Osteoblast (primary cell): ENCODE measurements around the gene NCK2. TPM values are rescaled to one million over a fixed set of nuclear protein-coding genes. Genes with fewer than 3 reads are reported as not detected.

Experiments
- DNase-seq: peaks from one replicate; pipeline ENCODE4 v3.0.0; 2011; ENCODE audit warnings: low spot score, mixed read lengths; ENCODE audit not compliant: insufficient read length; ENCODE audit errors: missing footprints
- H2AFZ ChIP-seq: 2 replicates; pipeline ENCODE4 v1.6.0; 2011; ENCODE audit warnings: mild to moderate bottlenecking, low read length
- H3K27ac ChIP-seq: 2 replicates; pipeline ENCODE4 v1.5.1; 2011; ENCODE audit warnings: mild to moderate bottlenecking, low read depth, low read length, moderate library complexity
- H3K27me3 ChIP-seq: 2 replicates; pipeline ENCODE4 v1.6.0; 2012; ENCODE audit warnings: mild to moderate bottlenecking, control low read depth, inconsistent platforms, low read length, moderate library complexity; ENCODE audit not compliant: insufficient read depth
- H3K36me3 ChIP-seq: 2 replicates; pipeline ENCODE4 v1.5.1; 2011; ENCODE audit warnings: mild to moderate bottlenecking, low read length, control low read depth, moderate library complexity; ENCODE audit not compliant: insufficient read depth
- H3K4me1 ChIP-seq: 2 replicates; pipeline ENCODE4 v1.5.1; 2011; ENCODE audit warnings: mild to moderate bottlenecking, low read length, control low read depth, moderate library complexity; ENCODE audit not compliant: insufficient read depth
- H3K4me2 ChIP-seq: 2 replicates; pipeline ENCODE4 v1.6.0; 2011; ENCODE audit warnings: mild to moderate bottlenecking, low read length; ENCODE audit not compliant: insufficient read depth
- H3K4me3 ChIP-seq: fragments of 200-600 bp; sonication (generic); 3 replicates; pipeline ENCODE4 v1.5.1; 2012; ENCODE audit warnings: mild to moderate bottlenecking, low read length, inconsistent platforms; ENCODE audit not compliant: insufficient read depth
- H3K79me2 ChIP-seq: 2 replicates; pipeline ENCODE4 v1.6.0; 2012; ENCODE audit warnings: mild to moderate bottlenecking, low read length, control low read depth, inconsistent platforms; ENCODE audit not compliant: insufficient read depth
- H3K9me3 ChIP-seq: 2 replicates; pipeline ENCODE4 v1.5.1; 2011; ENCODE audit warnings: low read depth, low read length, control low read depth
- H4K20me1 ChIP-seq: 2 replicates; pipeline ENCODE4 v1.6.0; 2012; ENCODE audit warnings: mild to moderate bottlenecking, low read length, control low read depth; ENCODE audit not compliant: insufficient read depth
- total RNA-seq: library from RNA; depleted of rRNA; stranded (reverse); fragments of >200 nt; gene quantifications from 2 replicates; pipeline ENCODE4 v1.2.3, GENCODE V29; 2012
- TF ChIP-seq, protein P1 (sequence below): IDR thresholded peaks from 2 replicates; pipeline ENCODE4 v1.5.1; 2011; ENCODE audit warnings: mild to moderate bottlenecking, low read depth, low read length, moderate library complexity; ENCODE audit errors: extremely low read depth

The NCK2 gene
- total RNA-seq, 1 donor = 28.6 TPM

DNA sequence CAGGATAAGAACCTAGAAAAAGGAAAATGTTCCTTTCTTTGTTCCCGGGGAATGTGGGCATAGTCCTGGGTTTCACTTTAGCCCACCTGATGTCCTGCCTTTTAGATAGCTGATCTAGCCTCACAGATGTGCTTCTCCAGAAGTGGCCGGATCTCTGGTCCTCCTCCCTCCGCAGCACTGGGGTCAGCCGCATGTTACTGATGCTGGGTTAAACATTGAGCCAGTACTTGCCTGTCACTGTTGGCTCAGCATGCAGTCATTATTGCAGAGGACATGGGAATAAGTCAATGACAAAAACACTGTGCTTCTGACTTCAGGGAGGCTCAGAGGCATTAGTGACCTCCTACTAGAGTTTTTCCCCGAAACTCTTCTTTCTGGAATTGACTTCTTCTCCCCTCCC, 27.6 kb downstream of the NCK2 start:
- Histone ChIP-seq H3K79me2 (peaks cover 52% of the 10 kb centered on the region), H3K9me3 (no peaks in the 10 kb centered on the region), H2AFZ (no peak overlapping the region), H3K4me2 (no peak overlapping the region), H3K36me3 (no peaks in the 10 kb centered on the region), H3K27ac (no peak overlapping the region), H3K4me1 (peaks cover 5% of the 10 kb centered on the region), H3K4me3 (no peak overlapping the region), H3K27me3 (no peaks in the 10 kb centered on the region), H4K20me1 (peaks cover 18% of the 10 kb centered on the region)
- DNase-seq = no peak
- TF ChIP-seq, protein P1, sequence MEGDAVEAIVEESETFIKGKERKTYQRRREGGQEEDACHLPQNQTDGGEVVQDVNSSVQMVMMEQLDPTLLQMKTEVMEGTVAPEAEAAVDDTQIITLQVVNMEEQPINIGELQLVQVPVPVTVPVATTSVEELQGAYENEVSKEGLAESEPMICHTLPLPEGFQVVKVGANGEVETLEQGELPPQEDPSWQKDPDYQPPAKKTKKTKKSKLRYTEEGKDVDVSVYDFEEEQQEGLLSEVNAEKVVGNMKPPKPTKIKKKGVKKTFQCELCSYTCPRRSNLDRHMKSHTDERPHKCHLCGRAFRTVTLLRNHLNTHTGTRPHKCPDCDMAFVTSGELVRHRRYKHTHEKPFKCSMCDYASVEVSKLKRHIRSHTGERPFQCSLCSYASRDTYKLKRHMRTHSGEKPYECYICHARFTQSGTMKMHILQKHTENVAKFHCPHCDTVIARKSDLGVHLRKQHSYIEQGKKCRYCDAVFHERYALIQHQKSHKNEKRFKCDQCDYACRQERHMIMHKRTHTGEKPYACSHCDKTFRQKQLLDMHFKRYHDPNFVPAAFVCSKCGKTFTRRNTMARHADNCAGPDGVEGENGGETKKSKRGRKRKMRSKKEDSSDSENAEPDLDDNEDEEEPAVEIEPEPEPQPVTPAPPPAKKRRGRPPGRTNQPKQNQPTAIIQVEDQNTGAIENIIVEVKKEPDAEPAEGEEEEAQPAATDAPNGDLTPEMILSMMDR = no peak

DNA sequence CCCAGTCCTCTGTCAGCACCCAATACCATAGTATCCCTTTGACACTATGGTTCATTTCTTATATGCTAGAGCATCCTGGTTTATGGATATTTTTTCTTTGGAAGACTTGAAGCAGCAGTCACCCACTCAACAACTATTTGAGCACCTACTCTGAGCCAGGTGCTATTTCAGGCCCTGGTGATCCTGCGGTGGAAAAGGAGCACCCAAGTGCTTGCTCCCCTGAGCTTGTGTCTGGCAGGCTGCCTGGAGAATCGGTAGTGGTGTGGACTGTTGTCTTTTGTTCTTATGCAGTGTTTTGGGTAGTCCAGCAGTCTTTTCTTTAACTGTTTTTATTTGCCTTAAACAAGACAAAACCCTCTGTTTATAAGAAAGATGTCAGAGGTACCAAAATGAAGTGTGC, 28.9 kb downstream of the NCK2 start:
- Histone ChIP-seq H3K4me1 (peaks cover 5% of the 10 kb centered on the region), H2AFZ (no peak overlapping the region), H4K20me1 (peaks cover 23% of the 10 kb centered on the region), H3K27me3 (no peaks in the 10 kb centered on the region), H3K36me3 (no peaks in the 10 kb centered on the region), H3K4me2 (no peak overlapping the region), H3K79me2 (peaks cover 59% of the 10 kb centered on the region), H3K27ac (no peak overlapping the region), H3K4me3 (no peak overlapping the region), H3K9me3 (no peaks in the 10 kb centered on the region)
- TF ChIP-seq, protein P1 = no peak
- DNase-seq = no peak

- Histone ChIP-seq H2AFZ (no peak overlapping the region), H4K20me1 (peaks cover 22% of the 10 kb centered on the region), H3K36me3 (no peaks in the 10 kb centered on the region), H3K79me2 (peaks cover 59% of the 10 kb centered on the region), H3K4me1 (no peaks in the 10 kb centered on the region), H3K27ac (no peak overlapping the region), H3K9me3 (no peaks in the 10 kb centered on the region), H3K4me2 (no peak overlapping the region), H3K4me3 (no peak overlapping the region), H3K27me3 (no peaks in the 10 kb centered on the region)
- no peak for DNase-seq
- TF ChIP-seq, protein P1 = no peak
These were observed 30.1 kb downstream of the NCK2 start for GRCh38 chr2:105774781-105775337.

GRCh38 chr2:105775809-105776559, 31.3 kb downstream of the NCK2 start:
- Histone ChIP-seq H3K4me1 (no peaks in the 10 kb centered on the region), H3K9me3 (no peaks in the 10 kb centered on the region), H4K20me1 (peaks cover 27% of the 10 kb centered on the region), H3K27me3 (no peaks in the 10 kb centered on the region), H3K4me3 (no peak overlapping the region), H3K79me2 (peaks cover 61% of the 10 kb centered on the region), H3K4me2 (no peak overlapping the region), H2AFZ (no peak overlapping the region), H3K27ac (no peak overlapping the region), H3K36me3 (no peaks in the 10 kb centered on the region)
- TF ChIP-seq, protein P1 = no peak
- no peak for DNase-seq
